Measurements from ENCODE around the gene ADGRF3. TPM values are rescaled to one million over a fixed set of nuclear protein-coding genes. Genes with fewer than 3 reads are reported as not detected.
"Not testable (repeated sequence)": the region's sequence is repeated elsewhere in the genome, so short reads cannot be mapped to it uniquely, and the experiment has no call there.

Gene ADGRF3
- total RNA-seq, 1 experiment from 2014 or later, result 0.09 TPM

- no peak overlapping the region for H4K91ac ChIP-seq (ENCODE audit: insufficient read length, low read depth, low read length)
- H2BK120ac ChIP-seq (ENCODE audit: low read depth, low read length, poor library complexity, severe bottlenecking), result no peak overlapping the region
- no peak overlapping the region for H3K27ac ChIP-seq (ENCODE audit: insufficient read length, low read depth, low read length)
- H3K4me3 Mint-ChIP-seq, result no peak overlapping the region
- no peak overlapping the region for H3K56ac ChIP-seq (ENCODE audit: insufficient read length, low read depth, low read length)
- H3K9ac ChIP-seq (ENCODE audit: extremely low read depth, insufficient read length, low read length), result no peak overlapping the region
- no peaks in the 10 kb centered on the region for H3K4me1 Mint-ChIP-seq
- no peaks in the 10 kb centered on the region for H3K23me2 ChIP-seq (ENCODE audit: insufficient read length, low read depth, low read length, poor library complexity, severe bottlenecking)
- no peak overlapping the region for H3K23ac ChIP-seq (ENCODE audit: insufficient read length, low read depth, low read length)
- H2BK12ac ChIP-seq (ENCODE audit: insufficient read length, low read depth, low read length), result no peak overlapping the region
- no peaks in the 10 kb centered on the region for H3K4me1 ChIP-seq (ENCODE audit: insufficient read depth, low read length)
- H3K36me3 Mint-ChIP-seq (ENCODE audit: insufficient read depth in 1 of 3, low read depth in 3 of 3), result peaks cover 0 to 5% (median 5%) of the 10 kb centered on the region in 3 experiments; a peak in 3 of 7 replicates
- H3K4ac ChIP-seq (ENCODE audit: low read depth, low read length), result no peak overlapping the region
- no peak for TF ChIP-seq CTCF (conservative IDR thresholded peaks at IDR 0.05)
- H2AK5ac ChIP-seq (ENCODE audit: insufficient read length, low read length), result no peak overlapping the region
- no peak overlapping the region for H3T11ph ChIP-seq (ENCODE audit: low read length)
- no peaks in the 10 kb centered on the region for H3K27me3 Mint-ChIP-seq (ENCODE audit: low read depth)
- no peak overlapping the region for H3K18ac ChIP-seq (ENCODE audit: insufficient read length, low read depth, low read length)
- no peak overlapping the region for H2BK5ac ChIP-seq (ENCODE audit: insufficient read length, low read length)
- no peaks in the 10 kb centered on the region for H3K27me3 ChIP-seq (ENCODE audit: insufficient read depth, low read length)
- no peaks in the 10 kb centered on the region for H3K79me1 ChIP-seq (ENCODE audit: insufficient read depth, low read depth, low read length, poor library complexity, severe bottlenecking)
- no peak overlapping the region for H2AFZ ChIP-seq (ENCODE audit: low read length)
- H3K4me2 ChIP-seq (ENCODE audit: insufficient read depth, insufficient read length, low read length), result no peak overlapping the region
- no peak overlapping the region for H4K8ac ChIP-seq (replicated peaks; ENCODE audit: insufficient read length, low read depth, low read length)
- no peak overlapping the region for H2BK20ac ChIP-seq (ENCODE audit: low read depth, low read length, poor library complexity, severe bottlenecking)
- H4K20me1 ChIP-seq (ENCODE audit: control insufficient read depth, insufficient read depth, insufficient read length), result no peaks in the 10 kb centered on the region
- no peak overlapping the region for H2BK15ac ChIP-seq (ENCODE audit: low read depth, low read length)
- WGBS (ENCODE audit: extremely low coverage, insufficient read length, low lambda C conversion rate), result no CpG with 5 or more reads among the region's 6 CpGs
- H3K9me3 Mint-ChIP-seq, result no peaks in the 10 kb centered on the region
- no peaks in the 10 kb centered on the region for H3K79me2 ChIP-seq (ENCODE audit: insufficient read depth, low read length)
- H3K27ac Mint-ChIP-seq, result no peak overlapping the region
- H3K14ac ChIP-seq (ENCODE audit: insufficient read depth, low read length), result no peak overlapping the region
- no peak overlapping the region for H4K5ac ChIP-seq (ENCODE audit: insufficient read length, low read depth, low read length)
- DNase-seq, result no peak
- H3K9me3 ChIP-seq (ENCODE audit: control insufficient read depth, low read depth, low read length), result no peaks in the 10 kb centered on the region
These were observed 76.9 kb downstream of the ADGRF3 start for GRCh38 chr2:26269571-26270158.

DNA sequence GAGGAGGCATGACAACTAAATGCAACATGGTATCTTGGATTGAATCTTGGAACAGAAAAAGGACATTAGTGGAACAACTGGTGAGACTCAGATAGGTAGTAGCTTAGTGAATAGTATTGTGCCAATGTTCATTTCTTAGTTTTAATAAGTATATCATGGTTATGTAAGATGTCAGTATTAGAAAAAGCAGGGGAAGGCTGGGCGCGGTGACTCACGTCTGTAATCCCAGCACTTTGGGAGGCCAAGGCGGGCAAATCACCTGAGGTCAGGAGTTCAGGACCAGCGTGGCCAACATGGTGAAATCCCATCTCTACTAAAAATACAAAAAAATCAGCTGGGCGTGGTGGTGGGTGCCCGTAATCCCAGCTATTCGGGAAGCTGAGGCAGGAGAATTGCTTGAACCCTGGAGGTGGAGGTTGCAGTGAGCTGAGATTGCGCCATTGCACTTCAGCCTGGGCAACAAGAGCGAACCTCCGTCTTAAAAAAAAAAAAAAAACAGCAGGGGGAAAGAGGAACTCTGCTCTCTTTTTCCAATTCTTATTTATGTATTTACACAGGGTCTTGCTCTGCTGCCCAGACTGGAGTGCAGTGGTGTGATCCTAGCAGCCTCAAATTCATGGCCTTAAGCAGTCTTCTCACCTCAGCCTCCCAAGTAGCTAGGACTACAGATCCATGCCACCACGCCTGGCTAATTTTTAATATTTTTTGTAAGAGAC is 77.8 kb downstream of the ADGRF3 start:
- not testable (repeated sequence) for H3K4me1 Mint-ChIP-seq; H4K20me1 ChIP-seq (ENCODE audit: control insufficient read depth, insufficient read depth, insufficient read length); H3T11ph ChIP-seq (ENCODE audit: low read length); H3K27me3 ChIP-seq (ENCODE audit: insufficient read depth, low read length); H2BK120ac ChIP-seq (ENCODE audit: low read depth, low read length, poor library complexity, severe bottlenecking); H2BK20ac ChIP-seq (ENCODE audit: low read depth, low read length, poor library complexity, severe bottlenecking); H4K91ac ChIP-seq (ENCODE audit: insufficient read length, low read depth, low read length); H3K23ac ChIP-seq (ENCODE audit: insufficient read length, low read depth, low read length); DNase-seq; H3K18ac ChIP-seq (ENCODE audit: insufficient read length, low read depth, low read length); H3K9ac ChIP-seq (ENCODE audit: extremely low read depth, insufficient read length, low read length); H3K27ac ChIP-seq (ENCODE audit: insufficient read length, low read depth, low read length); H2AFZ ChIP-seq (ENCODE audit: low read length); H3K4me1 ChIP-seq (ENCODE audit: insufficient read depth, low read length); H3K79me2 ChIP-seq (ENCODE audit: insufficient read depth, low read length); H2BK15ac ChIP-seq (ENCODE audit: low read depth, low read length); H3K4ac ChIP-seq (ENCODE audit: low read depth, low read length); H3K56ac ChIP-seq (ENCODE audit: insufficient read length, low read depth, low read length); H4K5ac ChIP-seq (ENCODE audit: insufficient read length, low read depth, low read length); H3K4me2 ChIP-seq (ENCODE audit: insufficient read depth, insufficient read length, low read length); H2BK5ac ChIP-seq (ENCODE audit: insufficient read length, low read length); H3K4me3 Mint-ChIP-seq; H3K27me3 Mint-ChIP-seq (ENCODE audit: low read depth); H3K9me3 Mint-ChIP-seq; H3K79me1 ChIP-seq (ENCODE audit: insufficient read depth, low read depth, low read length, poor library complexity, severe bottlenecking); H4K8ac ChIP-seq (replicated peaks; ENCODE audit: insufficient read length, low read depth, low read length); H3K36me3 Mint-ChIP-seq (ENCODE audit: insufficient read depth in 1 of 3, low read depth in 3 of 3); H2BK12ac ChIP-seq (ENCODE audit: insufficient read length, low read depth, low read length); H3K9me3 ChIP-seq (ENCODE audit: control insufficient read depth, low read depth, low read length); H3K27ac Mint-ChIP-seq; H3K23me2 ChIP-seq (ENCODE audit: insufficient read length, low read depth, low read length, poor library complexity, severe bottlenecking); H2AK5ac ChIP-seq (ENCODE audit: insufficient read length, low read length); H3K14ac ChIP-seq (ENCODE audit: insufficient read depth, low read length)
- no CpG with 5 or more reads among the region's 12 CpGs for WGBS (ENCODE audit: extremely low coverage, insufficient read length, low lambda C conversion rate)

Data from H9 (cell line).